ENCODE results near the gene ZMYND15. TPM values are rescaled to one million over a fixed set of nuclear protein-coding genes. Genes with fewer than 3 reads are reported as not detected.

The ZMYND15 gene
- total and polyA plus RNA-seq, 2 of the 4 experiments (the other 2 are of a cell fraction) = 0.07 TPM; not detected in 1

GRCh38 chr17:4703330-4703691, 36.3 kb upstream of the ZMYND15 start:
- TF ChIP-seq CTCF (conservative IDR thresholded peaks at IDR 0.05; ENCODE audit: low read depth, low read length) = no peak
- no peak for TF ChIP-seq SMC3 (IDR thresholded peaks at IDR 0.05; ENCODE audit: low read depth, low read length)
- no peak for TF ChIP-seq MAZ (IDR thresholded peaks at IDR 0.05; ENCODE audit: borderline replicate concordance, low read depth, low read length)
- TF ChIP-seq BHLHE40 (IDR thresholded peaks at IDR 0.05; ENCODE audit: low read depth, low read length) = no peak
- no peak for TF ChIP-seq MXI1 (IDR thresholded peaks at IDR 0.05; ENCODE audit: borderline replicate concordance, low read depth, low read length)
- no peak for TF ChIP-seq RFX5 (IDR thresholded peaks at IDR 0.05; ENCODE audit: low read depth, low read length)
- no peak for TF ChIP-seq RCOR1 (IDR thresholded peaks at IDR 0.05; ENCODE audit: insufficient replicate concordance, low read length)
- no peak for TF ChIP-seq CEBPB (IDR thresholded peaks at IDR 0.05; ENCODE audit: low read depth, low read length)
- TF ChIP-seq POLR2A (IDR thresholded peaks at IDR 0.05; ENCODE audit: low read depth, low read length) = no peak
- no peak for TF ChIP-seq ELK1 (IDR thresholded peaks at IDR 0.05; ENCODE audit: borderline replicate concordance, low read depth, low read length)
- TF ChIP-seq USF2 (IDR thresholded peaks at IDR 0.05; ENCODE audit: low read depth, low read length) = no peak
- TF ChIP-seq RAD21 (IDR thresholded peaks at IDR 0.05; ENCODE audit: low read length) = no peak
- TF ChIP-seq FOS (IDR thresholded peaks at IDR 0.05; ENCODE audit: low read depth, low read length) = no peak
- no peak for TF ChIP-seq CHD1 (IDR thresholded peaks at IDR 0.05; ENCODE audit: low read depth, low read length)
- TF ChIP-seq MAFK (IDR thresholded peaks at IDR 0.05; ENCODE audit: low read depth, low read length) = no peak
- TF ChIP-seq NFE2L2 (IDR thresholded peaks at IDR 0.05; ENCODE audit: low read depth, low read length) = no peak

More at GRCh38 chr17:4703330-4703691, 36.3 kb upstream of the ZMYND15 start:
- WGBS, 2 experiments (ENCODE audit: extremely low coverage in 2 of 2, insufficient read length in 1 of 2) = 3% methylated on average over 5 of the region's 15 CpGs; no CpG with 5 or more reads in 1 of the 2 experiments
- BruUV-seq (replicated peaks) = no TSS peak
- no peaks in the 10 kb centered on the region for H3K36me3 ChIP-seq (ENCODE audit: control insufficient read depth, insufficient read depth, low read length)
- in situ Hi-C loops (cut with MboI; ENCODE audit: low sequenced_read_pairs) = no loop called here
- H2BK5ac ChIP-seq (ENCODE audit: low read depth, low read length, poor library complexity, severe bottlenecking) = no peak overlapping the region
- H3K79me1 ChIP-seq (ENCODE audit: low read depth in 1 of 2, low read length in 2 of 2) = peaks cover 15 to 47% of the 10 kb centered on the region in 2 experiments
- H4K20me1 ChIP-seq (ENCODE audit: insufficient read depth, low read length) = no peaks in the 10 kb centered on the region
- CTCF ChIA-PET = no interaction called here
- peak overlapping the region; percentile 94 for H3K4me3 ChIP-seq (ENCODE audit: insufficient read depth, low read depth, low read length)
- peak overlapping the region; percentile 61; the same call in 1 of the 2 replicates for H3K27ac ChIP-seq (ENCODE audit: insufficient read depth, low read length)
- POLR2A ChIA-PET (ENCODE audit: unreplicated experiment) = no interaction called here
- peak overlapping the region; percentile 74 for H3K9ac ChIP-seq (ENCODE audit: low read depth, low read length)
- peak overlapping the region; percentile 28 for H3K23ac ChIP-seq (ENCODE audit: low read depth, low read length)
- intact Hi-C loops (cut with micrococcal nuclease) = loop anchor here (5.0 kb wide), 1 partner anchor 136 kb away; no protein-coding TSS in a partner anchor
- H3K9me1 ChIP-seq (ENCODE audit: insufficient read depth, low read length) = peaks cover 12% of the 10 kb centered on the region
- no peak overlapping the region for H3K18ac ChIP-seq (ENCODE audit: low read depth, low read length)
- no peaks in the 10 kb centered on the region for H3K9me3 ChIP-seq (ENCODE audit: control insufficient read depth, insufficient read depth, low read length)
- peak overlapping the region; percentile 75; the same call in 1 of the 2 replicates for H2AK5ac ChIP-seq (ENCODE audit: low read depth, low read length)
- H3K27me3 ChIP-seq (ENCODE audit: control insufficient read depth, insufficient read depth, low read length) = no peaks in the 10 kb centered on the region
- H2BK15ac ChIP-seq (ENCODE audit: low read depth, low read length) = no peak overlapping the region
- H3K56ac ChIP-seq (ENCODE audit: extremely low read depth, insufficient read depth, low read length) = no peak overlapping the region
- H3K4ac ChIP-seq (ENCODE audit: low read depth, low read length) = peak overlapping the region; percentile 82
- H4K91ac ChIP-seq (ENCODE audit: insufficient read depth, low read depth, low read length) = peak overlapping the region; percentile 44; the same call in 1 of the 2 replicates
- H2BK20ac ChIP-seq (ENCODE audit: low read depth, low read length) = no peak overlapping the region
- peaks cover 6% of the 10 kb centered on the region; the same call in 1 of the 2 replicates for H3K4me1 ChIP-seq (ENCODE audit: control insufficient read depth, insufficient read depth, low read length)
- peak overlapping the region; percentile 65 for H4K5ac ChIP-seq (ENCODE audit: low read depth, low read length)
- ATAC-seq (ENCODE audit: low read depth) (no peak), DNase-seq (peak; percentile 5)
- H4K8ac ChIP-seq (ENCODE audit: low read depth in 2 of 2, low read length in 2 of 2) = peak overlapping the region; percentile 54 to 94; a peak in 2 of 4 replicates
- H2AFZ ChIP-seq (replicated peaks; ENCODE audit: low read length, poor library complexity) = peak overlapping the region; percentile 94
- H2AK9ac ChIP-seq (replicated peaks; ENCODE audit: low read depth, low read length, poor library complexity) = peak overlapping the region; percentile 66
- peak overlapping the region; percentile 98 for H3K4me2 ChIP-seq (ENCODE audit: low read depth, low read length)
- dilution Hi-C loops (cut with HindIII; ENCODE audit: low sequenced_read_pairs, unreplicated experiment) = no loop called here
- no peak overlapping the region for H2BK120ac ChIP-seq (ENCODE audit: low read depth, low read length)
- H3K14ac ChIP-seq (replicated peaks; ENCODE audit: low read depth, low read length) = peak overlapping the region; percentile 80; the same call in 1 of the 2 replicates
